HG03066 (cell line): ENCODE data around the gene LEAP2.
"Not testable (repeated sequence)": the region's sequence is repeated elsewhere in the genome, so short reads cannot be mapped to it uniquely, and the experiment has no call there.

Experiments
- ATAC-seq: cut with Tn5 transposase; IDR thresholded peaks from one replicate; pipeline ENCODE4 v1.9.1; 2021; ENCODE audit warnings: low read depth; ENCODE audit not compliant: unreplicated experiment

Gene LEAP2

DNA sequence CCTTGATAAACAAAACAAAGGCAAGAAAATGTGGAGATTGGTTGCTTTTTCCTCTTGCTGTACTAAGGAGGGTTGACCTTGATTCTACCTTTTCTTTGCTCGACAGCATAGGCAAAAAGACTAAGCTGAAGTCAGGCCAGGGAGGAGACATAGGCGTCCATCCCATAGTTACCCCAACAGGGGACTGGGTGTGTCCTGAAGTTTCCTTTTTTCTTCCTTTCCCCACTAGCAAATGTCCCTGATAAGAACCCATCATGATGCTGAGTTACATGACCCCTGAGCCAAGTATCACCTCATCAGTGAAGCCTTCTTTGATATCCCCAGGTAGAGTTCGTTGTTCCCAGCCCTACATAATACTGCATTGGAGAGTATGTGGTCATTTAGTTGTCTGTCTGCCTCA, 33.2 kb upstream of the LEAP2 start:
- no peak for ATAC-seq

DNA sequence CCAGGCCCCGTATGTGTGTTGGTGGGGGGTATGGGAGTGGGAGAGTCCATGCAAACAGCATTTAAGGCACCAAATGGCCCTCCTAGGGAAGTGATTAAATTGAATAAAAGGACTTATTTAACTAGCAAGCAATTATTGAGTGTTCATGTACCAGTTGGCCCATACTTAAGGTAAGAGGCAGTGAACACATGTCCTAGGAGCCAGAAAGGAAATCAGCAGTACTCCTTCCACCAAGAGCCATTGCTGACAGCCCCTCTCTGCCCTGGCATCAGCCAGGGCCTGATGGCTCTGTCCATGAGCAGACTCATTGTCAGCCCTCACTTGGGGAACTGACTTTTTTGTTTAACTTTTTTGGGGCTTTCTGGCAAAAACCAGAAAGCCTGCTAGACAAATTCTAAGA, 32.6 kb upstream of the LEAP2 start:
- no peak for ATAC-seq

DNA sequence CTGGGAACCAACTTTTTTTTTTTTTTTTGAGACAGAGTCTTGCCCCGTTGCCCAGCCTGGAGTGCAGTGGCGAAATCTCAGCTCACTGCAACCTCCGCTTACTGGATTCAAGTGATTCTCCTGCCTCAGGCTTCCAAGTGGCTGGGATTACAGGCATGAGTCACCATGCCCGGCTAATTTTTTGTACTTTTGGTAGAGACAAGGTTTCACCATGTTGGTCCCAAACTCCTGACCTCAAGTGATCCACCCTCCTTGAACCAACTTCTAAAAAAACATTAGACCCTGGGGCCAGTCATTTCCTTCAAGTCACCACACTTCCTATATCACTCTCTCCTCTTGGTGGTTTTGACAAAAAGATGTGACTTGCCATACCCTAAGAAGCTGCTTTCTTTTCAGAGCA, 32.2 kb upstream of the LEAP2 start:
- no peak for ATAC-seq

- no peak for ATAC-seq
Measured at GRCh38 chr5:132848270-132848669, 25.2 kb upstream of the LEAP2 start.

GRCh38 chr5:132849347-132849746, 24.1 kb upstream of the LEAP2 start:
- ATAC-seq: no peak

DNA sequence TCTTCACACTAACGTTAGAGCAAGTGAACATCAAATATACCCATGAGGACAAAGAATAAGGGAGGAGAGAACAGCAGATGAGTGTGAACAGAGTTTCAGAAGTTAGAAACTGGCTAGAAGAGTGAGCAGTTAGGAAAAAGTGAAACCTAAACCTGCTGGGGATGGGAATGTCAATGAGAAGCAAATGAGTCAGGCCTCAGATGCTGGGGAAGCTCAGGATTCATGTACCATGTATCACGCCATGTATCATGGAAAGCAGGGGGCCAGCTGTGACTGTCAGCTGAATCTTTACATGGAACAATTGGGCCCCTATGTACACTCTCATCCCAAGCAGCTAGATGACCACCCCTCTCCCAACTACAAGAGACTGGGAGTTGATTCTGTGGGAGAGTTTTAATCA, 23.4 kb upstream of the LEAP2 start:
- ATAC-seq: no peak

DNA sequence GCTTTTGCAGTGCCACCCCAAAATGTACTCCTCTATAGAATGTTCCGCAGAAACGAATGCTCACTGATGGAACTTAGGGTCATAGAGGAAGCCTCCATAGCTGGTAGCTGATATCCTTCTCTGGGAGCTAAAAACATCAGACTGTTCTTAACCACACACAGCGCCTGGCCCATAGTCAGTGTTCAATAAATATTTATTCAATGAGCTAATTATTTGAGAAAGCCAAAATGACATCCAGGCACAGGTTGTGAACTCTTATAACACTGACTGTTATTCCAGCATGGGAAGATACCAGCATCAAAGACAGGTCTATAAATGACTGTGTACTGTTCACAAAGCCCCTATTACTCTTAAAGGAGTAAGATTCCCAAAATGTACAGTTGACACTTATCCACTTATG, 20.1 kb upstream of the LEAP2 start:
- no peak for ATAC-seq

- no peak for ATAC-seq
Measured at GRCh38 chr5:132853790-132854189, 19.7 kb upstream of the LEAP2 start.

- no peak for ATAC-seq
Measured at GRCh38 chr5:132854301-132854700, 19.2 kb upstream of the LEAP2 start.

GRCh38 chr5:132854992-132855391, 18.5 kb upstream of the LEAP2 start:
- ATAC-seq: not testable (repeated sequence)

DNA sequence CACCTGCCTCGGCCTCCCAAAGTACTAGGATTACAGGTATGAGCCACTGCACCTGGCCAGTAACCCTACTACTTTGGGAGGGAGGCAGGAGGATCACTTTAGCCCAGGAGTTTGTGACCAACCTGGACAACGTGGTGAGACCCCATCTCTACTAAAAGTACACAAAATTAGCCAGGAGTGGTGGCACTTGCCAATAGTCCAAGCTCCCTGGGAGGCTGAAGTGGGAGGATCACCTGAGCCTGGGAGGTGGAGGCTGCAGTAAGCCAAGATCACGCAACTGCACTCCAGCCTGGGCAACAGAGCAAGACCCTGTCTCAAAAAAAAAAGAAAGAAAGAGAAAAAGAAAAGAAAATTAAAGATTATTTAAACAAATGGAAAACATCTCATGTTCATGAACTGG, 17.5 kb upstream of the LEAP2 start:
- ATAC-seq: no peak

DNA sequence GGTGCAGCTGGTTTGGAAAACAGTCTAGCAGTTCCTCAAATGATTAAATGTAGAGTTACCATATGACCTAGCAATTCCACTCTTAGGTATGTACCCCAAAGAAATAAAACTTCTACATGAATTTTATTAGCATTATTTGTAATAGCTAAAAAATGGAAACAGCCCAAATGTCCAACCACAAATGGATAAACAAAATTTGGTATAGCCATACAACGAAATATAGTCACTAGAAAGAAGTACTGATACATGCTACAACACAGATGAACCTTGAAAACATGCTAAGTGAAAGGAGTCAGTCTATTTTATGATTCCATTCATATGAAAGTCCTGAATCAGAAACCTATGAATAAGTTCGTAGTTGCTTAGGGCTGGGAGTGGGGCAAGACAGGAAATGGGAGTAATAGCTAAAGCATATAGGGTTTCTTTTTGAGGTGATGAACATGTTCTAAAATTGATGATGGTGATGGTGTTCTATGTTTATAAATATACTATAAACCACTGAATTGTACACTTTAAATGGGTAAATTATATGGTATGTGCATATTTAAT, 13.5 kb upstream of the LEAP2 start:
- no peak for ATAC-seq

GRCh38 chr5:132860742-132861141, 12.7 kb upstream of the LEAP2 start:
- ATAC-seq: no peak

DNA sequence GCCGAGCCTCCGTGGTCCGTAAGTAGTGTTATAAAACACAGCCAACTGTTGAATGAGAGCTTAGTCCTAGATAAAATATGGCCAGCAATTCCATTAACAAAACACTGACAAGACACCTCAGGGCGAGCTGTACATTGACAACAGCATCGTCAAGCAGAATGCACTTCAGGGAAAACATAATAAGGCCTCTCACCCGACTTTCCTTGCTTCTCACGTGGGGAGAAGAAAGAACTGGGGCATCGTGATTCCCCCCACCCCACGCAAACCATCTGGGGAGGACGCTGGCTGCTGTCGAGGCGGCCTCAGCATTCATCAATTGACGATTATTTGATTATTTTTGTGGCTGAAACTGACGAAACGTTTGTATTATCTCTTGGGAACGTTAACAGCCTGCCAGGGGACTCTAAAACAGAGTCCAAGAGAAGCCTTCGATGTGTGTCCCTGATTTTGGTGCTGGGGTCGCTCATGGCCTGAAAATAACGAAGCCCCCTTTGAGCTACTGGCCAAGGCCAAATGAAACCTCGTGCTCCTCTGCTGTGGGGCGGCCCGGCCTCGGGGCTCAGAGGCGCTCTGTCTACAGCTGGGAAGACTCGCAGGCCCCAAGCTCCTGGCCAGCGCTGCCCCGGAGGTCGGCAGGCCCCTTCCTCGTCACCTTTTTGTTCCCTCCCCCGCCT, 7.7 kb upstream of the LEAP2 start:
- ATAC-seq: peak; percentile 29

DNA sequence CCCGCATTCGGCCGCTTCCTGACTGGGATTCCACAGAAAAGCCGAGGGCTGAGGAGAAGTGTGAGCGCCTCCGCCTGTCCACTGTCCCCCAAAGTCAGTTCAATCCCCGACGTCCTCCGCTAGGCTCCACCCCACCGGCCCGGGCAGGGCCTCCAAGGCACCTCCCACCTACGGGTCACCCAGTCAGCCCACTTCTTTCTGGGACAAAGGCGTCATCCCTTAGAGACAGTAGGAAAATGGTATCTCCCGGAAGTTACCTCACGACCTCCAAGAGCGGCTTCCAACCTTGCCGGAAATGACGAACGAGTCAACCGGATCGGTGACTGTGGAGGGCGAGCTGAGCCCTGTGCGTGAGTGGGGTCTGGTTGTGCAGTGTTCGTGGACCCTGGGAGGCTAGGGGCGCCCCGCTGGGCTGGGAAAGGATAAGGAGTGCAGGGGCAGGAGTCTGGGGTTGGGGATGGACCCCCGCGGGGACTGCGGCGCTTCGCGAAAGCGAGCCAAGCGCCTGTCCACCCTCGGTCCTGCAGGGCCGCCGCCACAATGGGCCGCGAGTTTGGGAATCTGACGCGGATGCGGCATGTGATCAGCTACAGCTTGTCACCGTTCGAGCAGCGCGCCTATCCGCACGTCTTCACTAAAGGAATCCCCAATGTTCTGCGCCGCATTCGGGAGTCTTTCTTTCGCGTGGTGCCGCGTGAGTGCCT, 7.0 kb upstream of the LEAP2 start, which contains the start of the genes GDF9 and UQCRQ:
Gene GDF9 (minus strand): TSS at position 128 of the 704 bp plus-strand sequence. CDS start 1,936 bp downstream, outside the sequence.
Gene UQCRQ (plus strand): TSS at position 301 of the 704 bp plus-strand sequence. CDS start 240 bp downstream, at position 541.
- ATAC-seq: peak; percentile 99

- peak; percentile 15 for ATAC-seq
Measured at GRCh38 chr5:132867046-132867451, 6.4 kb upstream of the LEAP2 start.

DNA sequence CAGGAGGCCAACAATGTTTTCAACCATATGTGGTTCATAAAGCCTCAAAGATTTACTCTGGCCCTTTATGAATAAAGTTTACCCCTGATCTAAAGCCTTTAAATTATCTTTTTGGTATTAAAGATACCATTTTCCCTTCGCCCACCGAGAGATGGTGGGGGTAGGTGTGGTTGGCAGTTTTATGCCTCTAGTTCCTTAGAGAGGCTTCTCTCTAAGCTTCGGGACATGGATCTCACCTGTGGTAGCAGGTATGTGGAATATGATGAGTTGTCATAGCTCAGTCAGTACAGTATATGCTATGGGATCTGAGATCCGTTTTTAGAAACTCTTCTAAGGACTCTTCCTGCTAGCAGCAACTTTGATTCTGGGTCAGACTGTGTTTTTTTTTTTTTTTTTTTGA, 4.7 kb upstream of the LEAP2 start:
- no peak for ATAC-seq

DNA sequence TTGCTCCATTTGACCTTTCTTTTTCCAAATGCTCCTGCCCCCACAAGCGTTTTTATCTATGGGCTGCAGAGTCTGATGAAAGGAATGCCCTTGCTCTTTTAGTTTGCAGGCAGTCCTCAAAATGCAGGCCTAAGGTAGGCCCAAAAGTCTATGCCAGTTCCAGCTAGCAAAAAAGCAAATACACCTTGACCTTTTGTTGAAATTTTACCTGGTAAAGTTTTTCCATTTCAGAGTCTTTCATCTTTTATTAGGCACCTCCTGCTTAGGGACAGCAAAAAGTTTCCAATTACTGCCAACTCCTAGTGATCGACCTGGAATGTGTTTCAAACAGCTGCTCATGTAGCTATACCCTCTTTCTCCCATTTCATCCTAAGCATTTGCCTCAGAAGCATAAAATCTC, 2.7 kb upstream of the LEAP2 start:
- ATAC-seq: no peak

- ATAC-seq: no peak
Measured at GRCh38 chr5:132871459-132872284, 1.8 kb upstream of the LEAP2 start.

DNA sequence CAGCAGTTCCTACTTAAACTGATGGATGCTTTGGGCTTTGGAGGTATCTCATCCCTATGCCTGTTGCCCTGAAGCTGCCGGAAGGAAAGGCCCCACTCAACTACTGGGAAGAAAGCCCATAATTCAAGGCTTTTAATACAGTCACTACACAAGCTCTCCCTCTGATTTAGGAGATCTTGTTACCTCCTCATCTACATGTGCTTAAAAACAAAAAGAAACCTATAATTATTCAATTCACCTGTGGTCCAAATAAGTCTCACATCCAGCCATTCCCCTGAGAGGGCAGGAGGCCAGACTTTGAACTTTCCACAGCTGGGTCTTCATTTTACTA, 715 bp upstream of the LEAP2 start:
- no peak for ATAC-seq

GRCh38 chr5:132873930-132874271, 433 bp downstream of the LEAP2 start:
- ATAC-seq: no peak
